HepG2 (cell line): ENCODE data around the gene CD274. TPM values are rescaled to one million over a fixed set of nuclear protein-coding genes. Genes with fewer than 3 reads are reported as not detected.

Experiments
- ATAC-seq: fragments of 200-7000 bp; cut with Tn5 transposase; 3 replicates; pipeline ENCODE4 v1.9.1; 2020; ENCODE audit warnings: mild to moderate bottlenecking, moderate library complexity
- BruUV-seq: library from RNA; stranded (reverse); fragments of 400-500 nt; replicated peaks from 2 replicates; lab custom pipeline; 2021; lab: Mats Ljungman, UMichigan
- CTCF ChIA-PET: fragments of 300-600 bp; formaldehyde crosslinking; extraction: SDS; loops from one replicate; lab custom pipeline; 2021; ENCODE audit warnings: low total read pairs, inconsistent platforms, low intra/inter-chr PET ratio; lab: Yijun Ruan, JAX
- POLR2A ChIA-PET: fragments of 350-600 bp; sonication (Branson Sonifier 250); formaldehyde crosslinking; loops from one replicate; lab custom pipeline; 2020; ENCODE audit warnings: antibody characterized with exemption, inconsistent platforms; lab: Yijun Ruan, JAX
- DNase-seq: peaks from one replicate; pipeline ENCODE4 v3.0.0-alpha.2; 2015; ENCODE audit warnings: low spot score
- FAIRE-seq: peaks from 3 replicates; lab custom pipeline; 2011; peaks lifted over from hg19 to GRCh38; lab: Jason Lieb, UNC
- H2AFZ ChIP-seq: one replicate; pipeline ENCODE4 v1.6.1; 2011; ENCODE audit warnings: low read length, inconsistent platforms
- H3K27ac ChIP-seq: fragments of 300-600 bp; 3 replicates; pipeline ENCODE4 v1.8.0; 2011; ENCODE audit warnings: mixed run types, mild to moderate bottlenecking, mixed read lengths, low read length, inconsistent platforms; ENCODE audit not compliant: insufficient read depth; ENCODE audit errors: extremely low read length
- H3K27me3 ChIP-seq, 2 experiments: fragments of 200-600 bp in 1 of 2; 2 replicates in 1 of 2; 3 replicates in 1 of 2; pipeline versions ENCODE4 v1.6.0 to v1.8.0; 2011; ENCODE audit warnings: low read length in 2 of 2, mild to moderate bottlenecking in 2 of 2, moderate library complexity in 2 of 2, inconsistent platforms in 1 of 2; ENCODE audit not compliant: insufficient read depth in 2 of 2, control insufficient read depth in 1 of 2
- H3K36me3 ChIP-seq, 2 experiments: fragments of 200-600 bp in 1 of 2; replicated peaks in 1 of 2; 2 replicates in 1 of 2; 3 replicates in 1 of 2; pipeline versions ENCODE4 v1.5.1 to v1.8.0; 2011; ENCODE audit warnings: low read length in 2 of 2, inconsistent platforms in 1 of 2; ENCODE audit not compliant: insufficient read depth in 2 of 2, control insufficient read depth in 1 of 2
- H3K4me1 ChIP-seq: 2 replicates; pipeline ENCODE4 v1.5.1; 2012; ENCODE audit warnings: low read length, inconsistent platforms; ENCODE audit not compliant: insufficient read depth
- H3K4me2 ChIP-seq: 2 replicates; pipeline ENCODE4 v1.6.0; 2011; ENCODE audit warnings: low read depth, low read length, inconsistent platforms
- H3K4me3 ChIP-seq, 3 experiments: fragments of 200-600 bp in 1 of 3; sonication (generic), shearing (Covaris generic) in 1 of 3; replicated peaks in 1 of 3; 2 replicates each; pipeline ENCODE4 v1.5.1; 2011 to 2016; ENCODE audit warnings: low read length in 3 of 3, inconsistent platforms in 2 of 3, low read depth in 2 of 3, mild to moderate bottlenecking in 2 of 3, control low read depth in 1 of 3, mixed read lengths in 1 of 3; ENCODE audit not compliant: insufficient read depth in 1 of 3
- H3K79me2 ChIP-seq: one replicate; pipeline ENCODE4 v1.6.1; 2011; ENCODE audit warnings: low read length, inconsistent platforms; ENCODE audit not compliant: insufficient read depth
- H3K9ac ChIP-seq: 2 replicates; pipeline ENCODE4 v1.6.0; 2011; ENCODE audit warnings: mild to moderate bottlenecking, low read depth, low read length, inconsistent platforms; ENCODE audit not compliant: insufficient read depth
- H3K9me3 ChIP-seq: 2 replicates; pipeline ENCODE4 v1.5.1; 2012; ENCODE audit warnings: mild to moderate bottlenecking, low read length
- H4K20me1 ChIP-seq: 2 replicates; pipeline ENCODE4 v1.6.0; 2011; ENCODE audit warnings: inconsistent platforms, mild to moderate bottlenecking, low read length, moderate library complexity; ENCODE audit not compliant: insufficient read depth
- ATF3 ChIP-seq: sonication (generic); formaldehyde crosslinking; IDR thresholded peaks from 2 replicates; pipeline ENCODE4 v1.4.0; 2020; ENCODE audit warnings: missing genetic modification reagents
- EEA1 ChIP-seq: sonication (generic); formaldehyde crosslinking; IDR thresholded peaks from 2 replicates; pipeline ENCODE4 v1.5.1; 2020; ENCODE audit warnings: mild to moderate bottlenecking, missing genetic modification reagents, borderline replicate concordance
- GTF3A ChIP-seq: sonication (generic); formaldehyde crosslinking; conservative IDR thresholded peaks from 2 replicates; pipeline ENCODE4 v1.4.0; 2020; ENCODE audit warnings: mild to moderate bottlenecking, missing genetic modification reagents
- HNRNPLL ChIP-seq: fragments of 200-400 bp; formaldehyde crosslinking; IDR thresholded peaks from 2 replicates; pipeline ENCODE4 v1.6.1; 2017; ENCODE audit warnings: mild to moderate bottlenecking, low read depth, low read length; ENCODE audit not compliant: poor library complexity, severe bottlenecking
- HOXA9 ChIP-seq: sonication (generic); formaldehyde crosslinking; IDR thresholded peaks from 2 replicates; pipeline ENCODE4 v1.8.1; 2022; ENCODE audit warnings: missing genetic modification reagents, mild to moderate bottlenecking, moderate library complexity, borderline replicate concordance
- POLR2G ChIP-seq: fragments of 200-400 bp; formaldehyde crosslinking; IDR thresholded peaks from 2 replicates; pipeline ENCODE4 v1.6.1; 2018; ENCODE audit warnings: mild to moderate bottlenecking, low read depth, low read length, moderate library complexity
- RNF219 ChIP-seq: sonication (generic); formaldehyde crosslinking; IDR thresholded peaks from 2 replicates; pipeline ENCODE4 v1.5.0; 2020; ENCODE audit warnings: mild to moderate bottlenecking, missing genetic modification reagents
- SOX5 ChIP-seq: IDR thresholded peaks from 2 replicates; pipeline ENCODE4 v1.6.1; 2016; ENCODE audit warnings: borderline replicate concordance
- TFAP4 ChIP-seq: sonication (generic); IDR thresholded peaks from 2 replicates; pipeline ENCODE4 v1.6.1; 2016; ENCODE audit warnings: low read depth, borderline replicate concordance
- ZNF12 ChIP-seq: sonication (generic); formaldehyde crosslinking; IDR thresholded peaks from 2 replicates; pipeline ENCODE4 v1.5.0; 2020; ENCODE audit warnings: missing genetic modification reagents
- ZNF501 ChIP-seq: sonication (generic); formaldehyde crosslinking; IDR thresholded peaks from 2 replicates; pipeline ENCODE4 v1.5.1; 2020; ENCODE audit warnings: mild to moderate bottlenecking, moderate library complexity, missing genetic modification reagents
- ZNF674 ChIP-seq: sonication (generic); formaldehyde crosslinking; IDR thresholded peaks from 2 replicates; pipeline ENCODE4 v1.5.0; 2020; ENCODE audit warnings: low read depth, mild to moderate bottlenecking, missing genetic modification reagents
- ZNF839 ChIP-seq: sonication (generic); formaldehyde crosslinking; IDR thresholded peaks from 2 replicates; pipeline ENCODE4 v1.4.0; 2020; ENCODE audit warnings: missing genetic modification reagents, mild to moderate bottlenecking, borderline replicate concordance
- ZSCAN9 ChIP-seq: IDR thresholded peaks from 2 replicates; pipeline ENCODE4 v1.6.1; 2016; ENCODE audit warnings: borderline replicate concordance
- in situ Hi-C: cut with HindIII; loops from 2 replicates; pipeline ENCODE4 v1.10.0; 2017; ENCODE audit warnings: low pct_unique_long_range_greater_than_20kb; ENCODE audit not compliant: extremely low pct_ligation_motif_present
- intact Hi-C: fragments of 100-400 bp; cut with micrococcal nuclease; formaldehyde crosslinking; loops from one replicate; pipeline ENCODE4 v1.10.0; 2022; ENCODE audit not compliant: unreplicated experiment
- polyA plus RNA-seq, 8 experiments: library from polyadenylated mRNA; depleted of rRNA in 3 of 8; stranded (reverse) in 7 of 8; unstranded in 1 of 8; fragments of >200 nt; fragmentation: Illumina TruSeq in 4 of 8; extraction: Trizol in 4 of 8; gene quantifications; 2 replicates each; pipeline versions ENCODE4 v1.2.1 to v1.2.3, GENCODE V29; 2011 to 2016; ENCODE audit warnings: low read depth in 4 of 8, missing spikeins in 1 of 8, mixed read lengths in 1 of 8; ENCODE audit not compliant: insufficient read depth in 1 of 8
- total RNA-seq, 5 experiments: library from RNA; depleted of rRNA; stranded (reverse); fragments of >200 nt; fragmentation: Illumina TruSeq; extraction: Trizol; gene quantifications; 2 replicates each; pipeline ENCODE4 v1.2.3, GENCODE V29; 2016; ENCODE audit warnings: low read depth in 1 of 5
- TF ChIP-seq, protein P1 (sequence below): sonication (generic); formaldehyde crosslinking; IDR thresholded peaks from 2 replicates; pipeline ENCODE4 v1.4.0; 2020; ENCODE audit warnings: missing genetic modification reagents, borderline replicate concordance
- TF ChIP-seq, protein P2 (sequence below): sonication (generic); formaldehyde crosslinking; IDR thresholded peaks from 2 replicates; pipeline ENCODE4 v1.4.0; 2020; ENCODE audit warnings: mild to moderate bottlenecking, missing genetic modification reagents

The CD274 gene
- total and polyA plus RNA-seq, 2 of the 13 experiments (the other 11 are each of a cell fraction or from before 2014, with no cell fraction given), result 0.17 to 0.49 TPM

DNA sequence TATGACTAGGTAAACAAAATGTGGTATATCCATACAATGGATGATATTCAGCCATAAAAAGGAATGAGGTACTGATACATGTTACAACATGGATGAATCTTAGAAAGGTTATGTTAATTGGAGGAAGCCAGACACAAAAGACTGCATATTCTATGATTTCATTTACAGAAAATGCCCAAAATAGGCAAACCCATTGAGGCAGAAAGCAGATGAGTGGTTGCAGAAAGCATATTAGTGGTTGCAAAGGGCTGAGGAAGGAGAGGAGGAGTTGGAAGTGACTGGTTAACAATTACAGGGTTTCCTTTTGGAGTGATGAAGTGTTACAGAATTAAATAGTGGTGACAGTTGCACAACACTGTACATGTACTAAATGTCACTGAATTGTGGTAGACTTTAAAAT is 30.4 kb upstream of the CD274 start:
- Histone ChIP-seq H3K9ac (no peak overlapping the region), H3K36me3 (no peaks in the 10 kb centered on the region), H3K4me3 (no peak overlapping the region), H3K79me2 (no peaks in the 10 kb centered on the region), H3K27ac (no peak overlapping the region), H3K4me2 (no peak overlapping the region), H3K4me1 (no peaks in the 10 kb centered on the region), H2AFZ (no peak overlapping the region), H3K27me3 (no peaks in the 10 kb centered on the region), H4K20me1 (no peaks in the 10 kb centered on the region), H3K9me3 (no peaks in the 10 kb centered on the region)
- DNase-seq (no peak), ATAC-seq (no peak), FAIRE-seq (no peak)
- TF ChIP-seq, protein P1, sequence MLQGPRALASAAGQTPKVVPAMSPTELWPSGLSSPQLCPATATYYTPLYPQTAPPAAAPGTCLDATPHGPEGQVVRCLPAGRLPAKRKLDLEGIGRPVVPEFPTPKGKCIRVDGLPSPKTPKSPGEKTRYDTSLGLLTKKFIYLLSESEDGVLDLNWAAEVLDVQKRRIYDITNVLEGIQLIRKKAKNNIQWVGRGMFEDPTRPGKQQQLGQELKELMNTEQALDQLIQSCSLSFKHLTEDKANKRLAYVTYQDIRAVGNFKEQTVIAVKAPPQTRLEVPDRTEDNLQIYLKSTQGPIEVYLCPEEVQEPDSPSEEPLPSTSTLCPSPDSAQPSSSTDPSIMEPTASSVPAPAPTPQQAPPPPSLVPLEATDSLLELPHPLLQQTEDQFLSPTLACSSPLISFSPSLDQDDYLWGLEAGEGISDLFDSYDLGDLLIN (CRISPR knock-in tag), result no peak
- TF ChIP-seq GTF3A (CRISPR knock-in tag) (no peak), TFAP4 (no peak), ZNF501 (CRISPR knock-in tag) (no peak), EEA1 (CRISPR knock-in tag) (no peak), ATF3 (CRISPR knock-in tag) (no peak), RNF219 (no peak), POLR2G (no peak), ZNF839 (CRISPR knock-in tag) (no peak), HOXA9 (no peak), ZSCAN9 (CRISPR knock-in tag) (no peak), ZNF674 (CRISPR knock-in tag) (no peak), SOX5 (CRISPR knock-in tag) (no peak), ZNF12 (CRISPR knock-in tag) (no peak), HNRNPLL (no peak)
- TF ChIP-seq, protein P2, sequence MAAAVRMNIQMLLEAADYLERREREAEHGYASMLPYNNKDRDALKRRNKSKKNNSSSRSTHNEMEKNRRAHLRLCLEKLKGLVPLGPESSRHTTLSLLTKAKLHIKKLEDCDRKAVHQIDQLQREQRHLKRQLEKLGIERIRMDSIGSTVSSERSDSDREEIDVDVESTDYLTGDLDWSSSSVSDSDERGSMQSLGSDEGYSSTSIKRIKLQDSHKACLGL, result no peak
- ChIA-PET POLR2A (no interaction called here), CTCF (no interaction called here)
- no TSS peak for BruUV-seq
- intact Hi-C loops, result no loop called here
- in situ Hi-C loops, result no loop called here
